Fibroblast of the aortic adventitia (primary cell): ENCODE data around the gene SPOCK1. TPM values are rescaled to one million over a fixed set of nuclear protein-coding genes. Genes with fewer than 3 reads are reported as not detected.

Experiments used
- DNase-seq: peaks from one replicate; pipeline ENCODE4 v3.0.0-alpha.2; 2010; ENCODE audit warnings: low read depth
- H3K4me3 ChIP-seq: 2 replicates; pipeline ENCODE4 v1.5.1; 2011; ENCODE audit warnings: low read depth, mild to moderate bottlenecking, control low read depth, low read length, moderate library complexity
- total RNA-seq: library from RNA; depleted of rRNA; stranded (reverse); fragments of >200 nt; gene quantifications from 2 replicates; pipeline ENCODE4 v1.2.3, GENCODE V29; 2012; ENCODE audit warnings: low replicate concordance
- TF ChIP-seq, protein P1 (sequence below): IDR thresholded peaks from 2 replicates; pipeline ENCODE4 v1.5.1; 2011; ENCODE audit warnings: mild to moderate bottlenecking, low read length, control low read depth, inconsistent platforms; ENCODE audit not compliant: insufficient read depth

SPOCK1 gene
- total RNA-seq, 1 donor, result 174 TPM

DNA sequence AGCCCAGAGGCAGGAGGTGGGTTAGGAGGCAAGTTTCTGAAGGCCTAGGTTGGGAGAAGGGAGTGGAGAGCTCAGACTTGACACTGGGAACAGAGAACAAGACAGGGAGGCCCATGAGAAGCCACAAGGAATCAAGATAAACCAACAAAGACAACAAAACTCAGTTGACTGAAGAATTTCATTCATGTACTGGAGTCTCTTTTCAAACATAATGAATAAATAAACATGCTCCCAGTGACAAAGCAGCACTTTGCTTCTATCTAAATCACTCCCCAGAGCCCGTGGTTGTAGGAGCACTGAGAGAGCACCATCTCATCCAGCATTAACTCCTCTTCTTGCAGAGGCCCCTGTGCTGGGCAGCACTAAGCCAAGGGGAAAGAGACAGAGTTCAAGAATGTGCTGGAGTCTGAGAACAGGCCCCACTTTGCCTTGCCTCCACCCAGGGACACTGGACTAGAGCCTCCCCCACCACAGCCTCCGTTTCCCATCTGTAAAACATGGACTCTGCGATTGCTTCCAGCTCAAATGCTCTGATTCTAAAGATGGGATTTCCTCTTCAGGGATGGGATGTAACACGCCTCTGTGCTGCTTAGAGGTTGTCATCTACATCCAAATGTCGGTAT, 282.0 kb downstream of the SPOCK1 start:
- TF ChIP-seq, protein P1, sequence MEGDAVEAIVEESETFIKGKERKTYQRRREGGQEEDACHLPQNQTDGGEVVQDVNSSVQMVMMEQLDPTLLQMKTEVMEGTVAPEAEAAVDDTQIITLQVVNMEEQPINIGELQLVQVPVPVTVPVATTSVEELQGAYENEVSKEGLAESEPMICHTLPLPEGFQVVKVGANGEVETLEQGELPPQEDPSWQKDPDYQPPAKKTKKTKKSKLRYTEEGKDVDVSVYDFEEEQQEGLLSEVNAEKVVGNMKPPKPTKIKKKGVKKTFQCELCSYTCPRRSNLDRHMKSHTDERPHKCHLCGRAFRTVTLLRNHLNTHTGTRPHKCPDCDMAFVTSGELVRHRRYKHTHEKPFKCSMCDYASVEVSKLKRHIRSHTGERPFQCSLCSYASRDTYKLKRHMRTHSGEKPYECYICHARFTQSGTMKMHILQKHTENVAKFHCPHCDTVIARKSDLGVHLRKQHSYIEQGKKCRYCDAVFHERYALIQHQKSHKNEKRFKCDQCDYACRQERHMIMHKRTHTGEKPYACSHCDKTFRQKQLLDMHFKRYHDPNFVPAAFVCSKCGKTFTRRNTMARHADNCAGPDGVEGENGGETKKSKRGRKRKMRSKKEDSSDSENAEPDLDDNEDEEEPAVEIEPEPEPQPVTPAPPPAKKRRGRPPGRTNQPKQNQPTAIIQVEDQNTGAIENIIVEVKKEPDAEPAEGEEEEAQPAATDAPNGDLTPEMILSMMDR, result no peak
- no peak for DNase-seq
- no peak overlapping the region for H3K4me3 ChIP-seq

DNA sequence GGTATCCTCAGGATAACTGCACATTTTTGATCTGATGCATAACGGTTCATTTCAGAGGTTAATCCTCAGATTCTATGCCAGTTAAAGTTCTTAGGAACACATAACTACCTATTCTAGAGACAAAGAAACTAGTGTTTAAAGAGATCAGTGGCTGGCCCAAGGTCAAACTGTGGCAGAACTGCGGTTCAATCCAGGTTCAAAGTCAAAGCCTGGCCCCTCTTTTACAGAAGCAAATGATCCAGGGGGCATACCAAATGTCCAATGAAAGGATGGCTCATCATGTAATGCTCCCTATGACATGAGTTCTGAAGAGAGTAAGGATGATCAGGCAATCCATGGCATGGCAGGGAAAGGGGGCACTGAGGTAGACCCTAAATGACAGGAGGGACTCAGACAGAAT, 283.3 kb downstream of the SPOCK1 start:
- DNase-seq, result no peak
- no peak overlapping the region for H3K4me3 ChIP-seq
- TF ChIP-seq, protein P1, result no peak

DNA sequence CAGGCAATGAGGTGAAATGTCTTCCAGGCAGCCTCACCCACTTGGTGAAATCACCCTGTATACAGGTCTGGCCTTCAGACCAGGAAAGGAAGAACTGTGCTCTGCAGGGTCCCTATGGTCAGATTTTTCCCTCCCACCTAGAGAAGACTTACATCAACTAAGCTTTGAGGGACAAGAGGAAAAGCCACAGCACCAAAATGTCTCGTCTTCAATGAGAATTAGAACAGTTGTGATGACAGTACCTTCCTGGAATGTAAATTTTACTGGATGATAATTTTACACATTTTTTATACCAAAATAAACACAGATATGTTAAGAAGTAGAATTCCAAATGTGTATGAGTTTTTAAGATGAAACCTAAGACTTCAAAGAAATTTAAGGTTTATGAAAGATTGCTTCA, 283.9 kb downstream of the SPOCK1 start:
- H3K4me3 ChIP-seq, result no peak overlapping the region
- TF ChIP-seq, protein P1, result no peak
- peak; percentile 25 for DNase-seq

DNA sequence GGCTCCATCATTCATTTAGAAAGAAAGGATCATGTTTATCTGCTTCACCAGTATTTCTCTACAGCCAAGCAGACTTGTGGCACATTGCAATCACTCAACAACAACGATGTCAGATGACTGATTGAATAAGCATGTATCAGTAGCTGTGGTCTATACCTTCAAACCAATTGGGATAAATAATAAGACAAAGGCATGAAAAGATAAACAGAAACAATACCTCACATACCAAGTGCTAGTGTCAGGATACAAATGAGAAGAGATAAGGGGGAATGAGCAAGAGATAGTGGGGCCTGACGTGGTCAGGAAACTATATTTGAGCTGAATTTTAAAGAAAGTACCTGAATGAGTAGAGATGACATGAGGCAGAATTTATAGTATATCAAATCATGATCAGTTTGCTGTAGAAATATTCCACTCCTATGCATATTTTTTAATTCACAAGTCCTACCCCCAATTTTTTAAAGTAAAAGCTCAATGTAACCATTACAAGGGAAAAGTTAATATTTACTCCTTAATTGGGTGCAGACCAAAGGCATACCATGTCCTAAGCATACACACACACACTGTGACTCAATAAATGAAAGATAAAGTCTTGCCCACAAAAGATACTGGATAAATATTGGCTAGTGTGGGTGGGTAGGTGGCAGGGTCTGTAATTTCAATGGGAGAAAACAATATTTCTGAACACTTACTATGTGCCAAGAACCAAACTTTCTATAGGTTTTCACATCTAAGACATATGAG, 284.5 kb downstream of the SPOCK1 start:
- no peak overlapping the region for H3K4me3 ChIP-seq
- TF ChIP-seq, protein P1, result no peak
- peak; percentile 41 for DNase-seq

DNA sequence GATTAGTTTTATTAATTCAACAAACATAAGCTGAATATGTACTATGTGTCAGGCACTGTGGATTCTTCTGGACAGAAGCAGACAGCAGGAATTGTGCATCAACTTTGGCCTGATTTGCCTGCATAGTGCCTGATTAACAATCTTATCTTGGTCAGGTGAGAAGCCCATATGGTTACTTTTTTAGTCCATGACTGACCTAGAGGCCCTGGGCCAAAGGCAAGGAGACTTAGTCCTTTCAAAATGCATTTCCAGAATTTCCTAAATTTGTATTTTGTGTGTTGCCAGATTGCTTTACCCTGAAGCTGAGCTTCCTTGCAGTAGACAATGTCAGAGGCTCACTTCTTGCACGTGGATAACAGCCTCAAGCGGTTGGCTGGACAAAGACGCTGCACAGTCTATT, 286.7 kb downstream of the SPOCK1 start:
- H3K4me3 ChIP-seq, result no peak overlapping the region
- no peak for DNase-seq
- TF ChIP-seq, protein P1, result no peak

DNA sequence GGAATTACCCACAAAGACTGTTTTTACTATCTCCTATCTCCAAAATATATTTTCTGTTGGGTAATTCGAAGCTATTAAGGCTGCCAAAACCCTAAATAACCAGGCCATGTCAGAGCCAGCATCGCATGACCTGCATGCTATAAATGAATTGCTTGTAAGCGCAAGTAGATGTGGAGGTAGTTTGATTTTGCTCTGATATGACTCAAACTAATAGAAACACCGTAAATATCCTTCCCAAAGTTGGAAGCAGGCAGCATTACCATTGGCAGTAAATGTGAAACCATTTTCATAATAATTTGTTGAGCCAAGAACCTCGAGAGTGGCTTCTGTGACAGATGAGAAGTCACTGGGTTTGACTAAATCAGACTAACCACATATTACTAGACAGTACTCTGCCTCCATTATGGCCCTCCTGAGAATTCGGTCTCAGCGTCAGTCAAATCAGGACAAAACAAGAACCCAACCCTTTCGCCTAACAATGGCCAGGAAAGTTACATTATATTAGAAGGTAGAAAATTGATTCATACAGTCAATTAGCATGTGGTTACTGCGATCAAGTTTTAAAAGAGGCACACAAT, 289.8 kb downstream of the SPOCK1 start:
- no peak overlapping the region for H3K4me3 ChIP-seq
- TF ChIP-seq, protein P1, result no peak
- peak; percentile 14 for DNase-seq
